GM12801 (cell line): Measurements from ENCODE around the gene SELENOF.

Source experiments
- CTCF ChIP-seq: IDR thresholded peaks from one replicate; pipeline ENCODE4 v1.5.1; 2011; ENCODE audit warnings: control low read depth; ENCODE audit not compliant: insufficient read length; ENCODE audit errors: extremely low read depth

SELENOF gene

DNA sequence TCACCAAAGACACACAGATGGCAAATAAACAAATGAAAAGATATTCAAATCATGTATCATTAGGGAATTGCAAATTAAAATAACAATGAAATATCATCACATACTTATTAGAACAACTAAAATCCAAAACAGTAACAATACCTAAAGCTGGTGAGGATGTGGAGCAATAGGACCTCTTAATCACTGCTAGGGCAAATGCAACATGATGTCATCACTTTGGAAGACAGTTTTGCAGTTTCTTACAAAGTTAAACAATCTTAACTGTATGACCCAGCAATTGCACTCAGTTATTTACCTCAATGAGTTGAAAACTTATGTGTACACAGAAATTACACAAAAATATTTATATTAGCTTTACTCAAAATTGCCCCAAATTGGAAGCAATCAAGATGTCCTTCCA, 47.3 kb downstream of the SELENOF start:
- no peak for TF ChIP-seq CTCF

DNA sequence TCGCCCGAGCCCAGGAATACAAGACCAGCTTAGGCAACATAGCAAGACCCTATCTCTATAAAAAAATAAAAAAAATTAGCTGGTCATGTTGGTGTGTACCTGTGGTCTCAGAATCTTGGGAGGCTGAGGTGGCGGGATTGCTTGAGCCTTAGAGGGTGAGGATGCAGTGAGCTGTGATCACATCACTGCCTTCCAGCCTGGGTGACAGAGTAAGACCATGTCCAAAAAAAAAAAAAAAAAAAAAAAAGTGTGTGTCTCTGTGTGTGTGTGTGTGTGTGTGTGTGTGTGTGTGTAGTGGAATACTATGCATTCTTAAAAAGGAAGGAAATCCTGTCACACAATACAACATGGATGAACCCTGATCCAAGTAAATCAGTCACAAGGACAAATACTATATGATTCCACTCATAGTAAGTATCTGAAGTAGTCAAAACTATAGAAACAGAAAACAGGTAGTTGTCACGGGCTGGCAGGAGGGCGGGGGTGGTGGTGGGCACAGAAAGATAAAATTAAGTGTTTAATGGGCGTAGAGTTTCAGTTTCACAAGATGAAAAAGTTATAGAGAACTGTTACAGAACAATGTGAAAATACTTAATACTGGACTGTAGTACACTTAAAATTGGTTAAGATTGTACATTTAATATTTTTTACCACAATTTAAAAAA, 47.8 kb downstream of the SELENOF start:
- TF ChIP-seq CTCF = no peak

GRCh38 chr1:86862920-86863319, 51.0 kb downstream of the SELENOF start:
- no peak for TF ChIP-seq CTCF

- no peak for TF ChIP-seq CTCF
Measured at GRCh38 chr1:86861424-86861823, 52.5 kb downstream of the SELENOF start.

GRCh38 chr1:86860424-86860823, 53.5 kb downstream of the SELENOF start:
- TF ChIP-seq CTCF = no peak

DNA sequence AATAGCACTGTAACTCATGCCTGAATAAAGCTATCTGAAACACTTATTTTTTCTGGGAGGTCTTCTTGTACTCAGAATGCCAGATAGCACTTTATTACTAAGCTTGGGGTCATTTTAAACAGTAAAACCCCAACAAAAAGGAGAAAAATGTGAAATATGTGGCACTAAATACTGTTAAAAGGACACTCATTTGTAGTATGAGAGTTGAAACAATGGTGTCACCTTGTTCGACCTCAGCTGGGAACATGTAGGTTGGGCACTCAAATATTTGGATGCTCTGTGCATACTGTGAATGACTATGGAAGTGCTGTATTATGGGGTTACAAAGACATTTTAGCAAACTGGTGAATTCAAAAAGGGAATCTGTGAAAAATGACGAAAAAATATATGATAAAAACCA, 53.9 kb downstream of the SELENOF start:
- TF ChIP-seq CTCF = no peak

DNA sequence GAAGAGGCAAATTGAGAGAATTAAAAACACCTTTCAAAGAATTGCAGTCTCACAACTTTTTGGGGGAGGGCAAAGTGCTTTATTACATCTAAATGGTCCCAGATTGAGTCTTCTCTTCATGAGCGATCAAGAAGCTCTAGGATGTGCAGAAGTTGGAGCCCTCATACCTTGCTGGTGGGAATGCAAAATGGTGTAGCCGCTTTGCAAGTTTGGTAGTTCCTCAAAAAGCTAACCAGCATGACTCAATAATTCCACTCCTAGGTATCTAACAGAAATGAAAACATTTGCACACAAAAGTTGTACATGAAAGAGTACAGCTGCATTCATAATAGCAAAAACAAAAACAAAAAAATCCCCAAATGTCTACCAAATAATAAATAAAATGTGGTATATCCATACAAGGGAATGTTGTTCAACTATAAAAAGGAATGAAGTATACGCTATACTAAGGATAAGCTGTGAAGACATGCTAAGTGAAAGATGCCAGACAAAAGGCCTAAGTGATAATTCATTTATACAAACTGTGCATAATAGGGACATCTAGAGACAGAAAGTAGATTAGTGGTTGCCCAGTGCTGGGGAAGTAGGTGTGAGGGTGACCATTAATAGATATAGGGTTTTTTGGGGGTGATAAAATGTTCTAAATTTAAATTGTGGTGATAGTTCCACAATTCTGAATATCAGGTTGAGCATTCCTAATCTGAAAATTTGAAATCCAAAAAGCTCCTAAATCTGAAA, 55.2 kb downstream of the SELENOF start:
- TF ChIP-seq CTCF = no peak
